ENCODE data around the gene SUZ12. TPM values are rescaled to one million over a fixed set of nuclear protein-coding genes. Genes with fewer than 3 reads are reported as not detected.
"Not testable (repeated sequence)": the region's sequence is repeated elsewhere in the genome, so short reads cannot be mapped to it uniquely, and the experiment has no call there.

SUZ12 gene
- polyA plus RNA-seq (ENCODE audit: insufficient read length in 12 of 12), result 10 to 100 TPM in 11 of 12 donors, not detected in 1; 19.9 to 37.2 (median 25.8) TPM
- long read RNA-seq, donor 1, full-length matches to known transcripts, result 6 of 13 reads
- long read RNA-seq, donor 1, partial matches to known transcripts, result 7 of 13 reads
- long read RNA-seq, donor 1, other reads (novel, unspliced or antisense), result 0 of 13 reads
- long read RNA-seq, donor 2, full-length matches to known transcripts, result 6 of 6 reads
- long read RNA-seq, donor 2, partial matches to known transcripts, result 0 of 6 reads
- long read RNA-seq, donor 2, other reads (novel, unspliced or antisense), result 0 of 6 reads
- long read RNA-seq, donor 3, full-length matches to known transcripts, result 4 of 16 reads
- long read RNA-seq, donor 3, partial matches to known transcripts, result 12 of 16 reads
- long read RNA-seq, donor 3, other reads (novel, unspliced or antisense), result 0 of 16 reads
- long read RNA-seq, donor 4, full-length matches to known transcripts, result 3 of 3 reads
- long read RNA-seq, donor 4, partial matches to known transcripts, result 0 of 3 reads
- long read RNA-seq, donor 4, other reads (novel, unspliced or antisense), result 0 of 3 reads
- long read RNA-seq, donor 5, full-length matches to known transcripts, result 10 of 10 reads
- long read RNA-seq, donor 5, partial matches to known transcripts, result 0 of 10 reads
- long read RNA-seq, donor 5, other reads (novel, unspliced or antisense), result 0 of 10 reads
- long read RNA-seq, donor 6, full-length matches to known transcripts, result 2 of 2 reads
- long read RNA-seq, donor 6, partial matches to known transcripts, result 0 of 2 reads
- long read RNA-seq, donor 6, other reads (novel, unspliced or antisense), result 0 of 2 reads
- long read RNA-seq, donor 7, result 0 reads
- long read RNA-seq, donor 8, full-length matches to known transcripts, result 2 of 2 reads
- long read RNA-seq, donor 8, partial matches to known transcripts, result 0 of 2 reads
- long read RNA-seq, donor 8, other reads (novel, unspliced or antisense), result 0 of 2 reads
- long read RNA-seq, donor 9, full-length matches to known transcripts, result 1 of 1 reads
- long read RNA-seq, donor 9, partial matches to known transcripts, result 0 of 1 reads
- long read RNA-seq, donor 9, other reads (novel, unspliced or antisense), result 0 of 1 reads
- long read RNA-seq, donor 10, partial matches to known transcripts, result 0 of 1 reads
- long read RNA-seq, donor 10, other reads (novel, unspliced or antisense), result 0 of 1 reads
- long read RNA-seq, donor 11, full-length matches to known transcripts, result 2 of 2 reads
- long read RNA-seq, donor 11, partial matches to known transcripts, result 0 of 2 reads
- long read RNA-seq, donor 11, other reads (novel, unspliced or antisense), result 0 of 2 reads

GRCh38 chr17:31936615-31937609, at the start of gene SUZ12:
TSS of gene SUZ12 (plus strand) at chr17:31937007. CDS start at chr17:31937247, 240 bp downstream.
- peak; percentile 89 for DNase-seq

DNA sequence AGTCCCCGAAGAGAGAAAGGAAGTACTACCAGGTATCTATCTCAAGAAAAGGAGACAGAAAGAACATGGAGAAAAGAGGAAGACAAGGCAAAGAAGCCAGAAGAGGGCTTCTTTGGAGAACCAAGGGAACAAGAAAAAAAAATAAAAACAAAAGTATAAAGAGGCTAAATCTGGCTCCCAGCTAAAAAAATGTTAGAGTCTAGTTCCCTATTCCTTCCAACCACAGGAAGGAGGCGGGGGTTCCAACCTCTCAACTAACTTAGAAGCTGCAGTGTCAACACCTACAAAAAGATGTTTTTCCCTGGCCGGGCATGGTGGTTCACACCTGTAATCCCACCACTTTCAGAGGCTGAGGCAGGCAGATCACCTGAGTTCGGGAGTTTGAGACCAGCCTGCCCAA, 48.7 kb upstream of the SUZ12 start:
- no peak for DNase-seq

DNA sequence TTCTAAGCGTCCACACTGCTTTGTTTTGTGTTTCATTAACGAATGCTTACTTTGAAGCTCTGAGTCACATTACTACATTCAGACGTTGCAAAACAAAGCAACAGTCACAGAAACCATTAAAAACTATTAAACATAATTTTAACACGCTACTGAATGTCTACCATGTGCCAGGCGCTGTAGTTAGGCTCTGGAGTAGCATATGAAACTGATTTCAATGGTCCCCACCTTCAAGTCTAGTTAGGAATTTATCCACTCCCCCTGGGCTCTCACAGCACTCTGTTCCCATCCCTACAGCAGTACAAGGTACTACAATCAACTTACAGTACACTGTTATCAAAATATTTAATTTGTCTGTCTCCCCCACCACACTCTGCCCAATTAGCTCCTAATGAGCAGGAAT, 35.9 kb upstream of the SUZ12 start:
- DNase-seq, result no peak

GRCh38 chr17:31902693-31903092, 34.1 kb upstream of the SUZ12 start:
- DNase-seq, result no peak

- DNase-seq, result no peak
Measured at GRCh38 chr17:31903401-31903800, 33.4 kb upstream of the SUZ12 start.

GRCh38 chr17:31907342-31907962, 29.4 kb upstream of the SUZ12 start:
- peak; percentile 55 for DNase-seq

DNA sequence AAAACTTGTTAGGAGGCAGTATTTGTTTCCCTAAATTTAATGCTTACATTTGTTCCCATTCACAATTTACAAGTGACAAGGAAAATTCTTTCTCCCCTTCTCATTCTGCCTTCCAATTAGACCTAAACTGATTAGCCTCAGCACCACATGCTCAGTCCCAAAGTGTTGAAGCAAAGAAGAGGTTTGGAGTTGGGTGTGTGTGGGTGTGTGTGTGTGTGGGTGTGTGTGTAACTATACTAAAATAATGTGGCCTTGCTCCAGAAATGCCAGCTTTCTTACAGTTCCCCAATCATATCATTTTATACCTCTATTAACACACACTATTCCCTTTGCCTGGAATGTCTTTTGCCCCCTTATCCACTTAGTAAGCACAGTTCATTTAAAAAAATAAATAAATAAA, 28.4 kb upstream of the SUZ12 start:
- DNase-seq, result no peak

DNA sequence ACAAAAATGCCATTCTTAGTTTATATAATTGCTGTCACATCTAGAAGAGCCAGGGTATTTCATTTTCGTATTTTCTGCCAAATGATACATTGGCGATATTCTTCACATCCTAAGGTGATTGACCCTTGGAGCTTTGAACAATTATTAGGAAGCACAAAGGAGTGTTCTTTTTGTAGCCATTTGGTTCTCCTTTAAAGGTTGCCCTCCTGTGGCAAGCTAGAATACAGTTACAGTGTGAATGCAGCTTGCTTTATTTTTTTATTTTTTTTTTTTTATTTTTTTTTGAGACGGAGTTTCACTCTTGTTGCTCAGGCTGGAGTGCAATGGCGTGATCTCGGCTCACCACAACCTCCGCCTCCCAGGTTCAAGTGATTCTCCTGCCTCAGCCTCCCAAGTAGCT, 24.1 kb upstream of the SUZ12 start:
- not testable (repeated sequence) for DNase-seq

- DNase-seq, result no peak
Measured at GRCh38 chr17:31915456-31916100, 21.2 kb upstream of the SUZ12 start.

- no peak for DNase-seq
Measured at GRCh38 chr17:31916491-31917064, 20.2 kb upstream of the SUZ12 start.

DNA sequence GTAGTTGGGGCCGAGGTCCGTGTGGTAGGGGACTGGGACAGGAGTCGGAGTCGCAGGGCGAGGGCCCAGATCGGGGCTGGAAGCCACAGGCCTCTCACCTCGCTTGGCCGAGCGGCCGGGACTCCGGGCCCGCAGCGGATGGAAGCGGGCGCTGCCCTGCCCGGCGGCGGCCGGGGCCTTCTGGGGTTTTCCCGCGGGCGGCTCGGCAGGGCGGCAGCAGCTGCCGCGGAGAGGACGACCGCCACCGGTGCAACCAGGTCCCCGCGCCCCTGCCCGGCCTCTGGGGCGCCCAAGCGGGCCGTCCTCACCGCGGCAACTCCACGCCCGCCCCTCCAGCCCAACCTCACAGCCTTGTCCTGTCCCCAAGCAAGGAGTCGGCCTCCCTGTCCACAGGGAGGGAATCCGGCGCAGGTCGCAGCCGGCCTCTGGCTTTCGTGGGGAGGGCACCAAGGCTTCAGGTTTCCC, 19.7 kb upstream of the SUZ12 start:
- no peak for DNase-seq

DNA sequence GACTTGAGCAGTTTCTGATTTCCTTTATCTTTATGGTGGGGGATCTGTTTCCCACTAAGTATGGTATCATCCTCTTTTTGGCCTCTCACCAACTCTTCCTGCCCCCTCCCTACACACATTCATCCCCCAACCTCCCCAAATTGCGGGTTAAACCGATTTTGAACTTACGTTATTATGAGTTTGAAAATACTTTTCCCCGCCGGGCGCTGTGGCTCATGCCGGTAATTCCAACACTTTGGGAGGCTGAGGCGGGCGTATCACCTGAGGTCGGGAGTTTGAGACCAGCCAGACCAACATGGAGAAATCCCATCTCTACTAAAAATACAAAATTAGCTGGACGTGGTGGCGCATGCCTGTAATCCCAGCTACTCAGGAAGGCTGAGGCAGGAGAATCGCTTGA, 19.1 kb upstream of the SUZ12 start:
- not testable (repeated sequence) for DNase-seq

GRCh38 chr17:31918701-31919128, 18.1 kb upstream of the SUZ12 start:
- no peak for DNase-seq

DNA sequence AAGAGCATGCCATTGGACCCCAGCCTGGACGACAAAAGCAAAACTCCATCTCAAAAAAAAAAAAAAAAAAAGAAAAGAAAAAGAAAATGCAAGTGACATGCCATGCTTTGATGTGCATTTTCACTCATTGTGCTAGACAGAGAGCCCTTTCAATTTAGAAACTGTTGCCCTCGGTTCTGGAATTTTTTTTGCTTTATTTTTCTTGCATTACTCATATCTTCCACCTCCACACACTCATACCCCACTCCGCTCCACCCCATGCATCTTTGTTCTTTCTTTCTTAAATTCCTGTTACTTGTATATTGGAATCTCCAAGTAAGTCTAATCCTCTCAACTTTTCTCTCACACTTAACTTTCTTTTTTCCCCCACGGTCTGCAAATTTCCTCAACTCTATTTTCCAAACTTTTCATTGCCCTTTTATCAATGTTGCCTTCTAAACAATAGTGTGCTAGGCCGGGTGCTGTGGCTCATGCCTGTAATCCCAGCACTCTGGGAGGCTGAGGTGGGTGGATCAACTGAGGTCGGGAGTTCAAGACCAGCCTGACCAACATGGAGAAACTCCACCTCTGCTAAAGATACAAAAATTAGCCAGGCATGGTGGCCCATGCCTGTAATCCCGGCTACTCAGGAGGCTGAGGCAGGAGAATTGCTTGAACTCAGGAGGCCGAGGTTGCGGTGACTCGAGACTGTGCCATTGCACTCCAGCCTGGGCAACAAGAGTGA, 16.8 kb upstream of the SUZ12 start:
- DNase-seq, result no peak

GRCh38 chr17:31926100-31926729, 10.6 kb upstream of the SUZ12 start:
- DNase-seq, result no peak

- no peak for DNase-seq
Measured at GRCh38 chr17:31931756-31932155, 5.1 kb upstream of the SUZ12 start.

DNA sequence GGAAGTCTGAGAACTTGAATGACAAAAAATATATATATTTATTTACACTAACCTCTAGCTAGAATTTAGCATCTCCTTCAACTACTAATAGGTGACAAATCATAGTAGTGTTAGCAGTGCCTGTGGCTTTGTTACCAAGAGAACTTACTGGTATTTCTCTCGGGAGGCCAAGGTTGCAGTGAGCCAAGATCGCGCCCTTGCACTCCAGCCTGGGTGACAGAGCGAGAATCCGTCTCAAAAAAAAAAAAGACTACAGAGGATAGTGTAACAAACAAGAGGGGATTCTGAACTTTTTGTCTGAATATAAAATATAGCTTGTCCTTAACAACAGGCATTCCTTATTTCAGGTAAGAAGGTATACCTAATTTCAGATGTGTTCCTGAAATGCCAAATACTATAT, 1.3 kb upstream of the SUZ12 start:
- DNase-seq, result no peak
